ENCODE measurements around the gene ALDH3A2. TPM values are rescaled to one million over a fixed set of nuclear protein-coding genes. Genes with fewer than 3 reads are reported as not detected.
"Not testable (repeated sequence)": the region's sequence is repeated elsewhere in the genome, so short reads cannot be mapped to it uniquely, and the experiment has no call there.

The ALDH3A2 gene
- total RNA-seq, 2 experiments from 2014 or later, result 22.0 to 26.0 TPM

GRCh38 chr17:19660219-19660870 is 11.8 kb downstream of the ALDH3A2 start:
- no peak overlapping the region for H3K4me3 Mint-ChIP-seq
- no peaks in the 10 kb centered on the region for H3K4me1 Mint-ChIP-seq
- DNase-seq, result no peak
- H3K27me3 Mint-ChIP-seq, result no peaks in the 10 kb centered on the region
- no peaks in the 10 kb centered on the region for H3K9me3 Mint-ChIP-seq
- no peak overlapping the region for H3K27ac Mint-ChIP-seq
- peaks cover 8% of the 10 kb centered on the region for H3K36me3 Mint-ChIP-seq

DNA sequence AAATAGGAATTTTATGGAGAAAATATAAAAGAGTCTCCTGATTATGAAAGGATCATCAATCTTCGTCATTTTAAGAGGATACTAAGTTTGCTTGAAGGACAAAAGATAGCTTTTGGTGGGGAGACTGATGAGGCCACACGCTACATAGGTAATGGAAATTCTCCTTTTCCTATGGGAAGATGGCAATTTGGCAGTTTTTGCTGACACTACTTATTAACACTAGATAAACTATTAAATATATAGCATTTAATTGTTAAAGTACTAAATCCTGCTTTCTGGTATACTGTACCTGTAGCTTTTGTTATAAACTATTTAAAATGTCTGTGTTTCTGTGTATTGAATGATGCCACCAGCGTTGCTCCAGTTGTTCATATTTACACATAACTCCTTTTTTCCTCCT is 12.6 kb downstream of the ALDH3A2 start:
- DNase-seq, result no peak
- no peak overlapping the region for H3K27ac Mint-ChIP-seq
- peaks cover 5% of the 10 kb centered on the region for H3K36me3 Mint-ChIP-seq

GRCh38 chr17:19663097-19663496 is 14.5 kb downstream of the ALDH3A2 start:
- no peak for DNase-seq
- no peaks in the 10 kb centered on the region for H3K9me3 Mint-ChIP-seq
- H3K4me3 Mint-ChIP-seq, result no peak overlapping the region
- peaks cover 3% of the 10 kb centered on the region for H3K36me3 Mint-ChIP-seq
- no peaks in the 10 kb centered on the region for H3K27me3 Mint-ChIP-seq
- H3K27ac Mint-ChIP-seq, result no peak overlapping the region
- H3K4me1 Mint-ChIP-seq, result no peaks in the 10 kb centered on the region

More for the DNA sequence above, 12.6 kb downstream of the ALDH3A2 start:
- Mint-ChIP-seq H3K4me3 (no peak overlapping the region), H3K9me3 (no peaks in the 10 kb centered on the region), H3K27me3 (no peaks in the 10 kb centered on the region), H3K4me1 (no peaks in the 10 kb centered on the region)

DNA sequence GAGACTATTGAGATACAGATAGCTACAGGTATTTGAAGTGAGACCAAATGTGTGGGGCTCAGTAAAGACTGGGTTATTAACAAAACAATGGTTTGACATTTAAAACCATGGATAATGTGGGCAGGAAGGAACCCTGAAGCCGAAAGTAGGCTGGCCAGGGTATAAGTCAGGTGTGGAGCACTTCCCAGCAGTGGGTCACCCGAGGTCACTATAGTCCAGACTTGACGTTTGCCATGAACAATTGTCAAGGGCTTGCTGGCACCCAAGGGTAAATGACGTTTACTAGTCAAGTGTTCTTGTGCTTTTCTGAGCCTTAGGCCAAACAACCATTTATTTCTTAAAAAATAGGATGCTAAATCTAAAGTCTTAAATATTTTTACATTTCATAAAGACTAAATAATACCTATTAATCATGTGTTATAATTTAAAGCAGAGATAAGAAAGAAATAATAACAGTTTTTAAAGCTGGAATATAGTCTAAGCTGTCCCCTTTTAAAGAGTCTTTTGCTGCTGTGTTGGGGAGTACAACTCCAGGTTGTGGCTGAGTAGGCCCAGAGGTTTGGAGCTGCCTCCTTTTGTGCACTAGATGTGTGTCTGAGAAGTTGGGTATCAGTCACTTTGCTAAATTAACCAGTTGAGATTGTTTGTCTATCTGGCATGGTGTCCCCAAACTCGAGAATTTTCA is 15.7 kb downstream of the ALDH3A2 start:
- no peaks in the 10 kb centered on the region for H3K27me3 Mint-ChIP-seq
- peaks cover 3% of the 10 kb centered on the region for H3K36me3 Mint-ChIP-seq
- H3K4me1 Mint-ChIP-seq, result no peaks in the 10 kb centered on the region
- DNase-seq, result no peak
- no peak overlapping the region for H3K4me3 Mint-ChIP-seq
- no peaks in the 10 kb centered on the region for H3K9me3 Mint-ChIP-seq
- no peak overlapping the region for H3K27ac Mint-ChIP-seq

DNA sequence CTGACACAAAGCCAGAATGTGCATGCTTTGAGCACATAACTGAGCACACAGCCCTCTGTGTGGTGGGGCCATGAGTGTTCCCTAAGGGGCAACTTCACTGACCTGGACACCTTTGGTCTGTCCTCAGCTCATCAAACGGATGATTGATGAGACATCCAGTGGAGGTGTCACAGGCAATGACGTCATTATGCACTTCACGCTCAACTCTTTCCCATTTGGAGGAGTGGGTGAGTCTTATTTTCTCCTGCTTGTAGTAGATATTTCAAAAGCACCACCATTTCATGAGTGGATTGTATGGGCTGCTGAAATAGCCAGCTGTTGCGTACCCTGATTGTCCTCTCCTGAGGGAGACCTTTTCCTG is 16.2 kb downstream of the ALDH3A2 start:
- no peak for DNase-seq
- H3K36me3 Mint-ChIP-seq, result peaks cover 5% of the 10 kb centered on the region
- H3K4me3 Mint-ChIP-seq, result no peak overlapping the region
- no peaks in the 10 kb centered on the region for H3K4me1 Mint-ChIP-seq
- H3K27me3 Mint-ChIP-seq, result no peaks in the 10 kb centered on the region
- no peaks in the 10 kb centered on the region for H3K9me3 Mint-ChIP-seq
- no peak overlapping the region for H3K27ac Mint-ChIP-seq

DNA sequence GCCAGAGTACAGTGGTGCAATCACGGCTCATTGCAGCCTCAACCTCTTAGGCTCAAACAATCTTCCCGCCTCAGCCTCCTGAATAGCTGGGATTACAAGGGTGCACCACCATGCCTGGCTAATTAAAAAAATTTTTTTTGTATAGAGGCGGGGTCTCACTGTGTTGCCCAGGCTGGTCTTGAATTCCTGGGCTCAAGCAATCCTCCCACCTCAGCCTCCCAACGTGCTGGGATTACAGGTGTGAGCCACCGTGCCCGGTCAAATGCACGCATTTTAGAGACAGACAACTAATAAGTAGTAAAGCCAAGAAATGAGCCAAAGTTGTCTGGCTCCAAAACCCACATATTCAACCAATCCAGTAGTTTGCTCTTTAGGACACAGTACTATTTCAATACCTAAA is 21.1 kb downstream of the ALDH3A2 start:
- H3K27ac Mint-ChIP-seq, H3K36me3 Mint-ChIP-seq, H3K9me3 Mint-ChIP-seq, H3K27me3 Mint-ChIP-seq, H3K4me3 Mint-ChIP-seq, H3K4me1 Mint-ChIP-seq, DNase-seq: not testable (repeated sequence)

DNA sequence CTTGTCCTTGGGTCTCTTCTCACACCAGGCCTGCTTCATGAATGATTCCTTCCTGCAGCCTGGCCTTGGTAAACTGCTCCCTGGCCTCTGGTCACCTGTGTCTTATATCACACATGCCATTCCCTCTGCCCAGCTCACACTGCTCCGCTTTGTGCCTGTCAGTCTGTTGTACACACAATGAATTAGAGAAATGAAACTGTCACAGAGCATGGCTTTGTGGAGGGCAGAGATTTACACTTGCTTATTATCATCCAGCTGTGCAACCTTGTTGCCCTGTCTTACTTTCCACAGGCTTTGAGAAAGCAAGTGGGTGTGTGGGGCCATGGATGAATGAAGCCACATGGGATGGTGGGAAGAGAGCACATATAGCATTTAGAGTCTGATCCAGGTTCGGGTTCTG is 22.4 kb downstream of the ALDH3A2 start:
- no peaks in the 10 kb centered on the region for H3K4me1 Mint-ChIP-seq
- no peaks in the 10 kb centered on the region for H3K9me3 Mint-ChIP-seq
- H3K27me3 Mint-ChIP-seq, result no peaks in the 10 kb centered on the region
- peak overlapping the region; percentile 48 for H3K27ac Mint-ChIP-seq
- no peak overlapping the region for H3K4me3 Mint-ChIP-seq
- H3K36me3 Mint-ChIP-seq, result peaks cover 7% of the 10 kb centered on the region
- no peak for DNase-seq

DNA sequence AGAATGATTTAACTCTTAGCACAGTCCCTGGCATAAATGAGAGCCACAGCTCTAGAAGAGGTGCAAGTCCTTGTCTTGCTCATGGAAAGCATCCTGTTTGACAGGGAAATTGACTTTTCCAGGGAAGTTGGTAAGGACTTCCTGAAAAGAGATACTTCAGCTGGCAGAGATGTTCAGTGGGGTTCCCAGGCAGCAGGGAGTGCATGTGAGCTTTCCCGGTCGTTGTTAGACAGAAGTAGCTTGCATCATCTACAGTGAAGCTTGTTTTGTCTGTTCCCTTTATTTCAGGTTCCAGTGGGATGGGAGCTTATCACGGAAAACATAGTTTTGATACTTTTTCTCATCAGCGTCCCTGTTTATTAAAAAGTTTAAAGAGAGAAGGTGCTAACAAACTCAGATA is 22.9 kb downstream of the ALDH3A2 start:
- no peaks in the 10 kb centered on the region for H3K27me3 Mint-ChIP-seq
- H3K4me3 Mint-ChIP-seq, result no peak overlapping the region
- H3K27ac Mint-ChIP-seq, result no peak overlapping the region
- DNase-seq, result no peak
- no peaks in the 10 kb centered on the region for H3K4me1 Mint-ChIP-seq
- peaks cover 9% of the 10 kb centered on the region for H3K36me3 Mint-ChIP-seq
- H3K9me3 Mint-ChIP-seq, result no peaks in the 10 kb centered on the region

DNA sequence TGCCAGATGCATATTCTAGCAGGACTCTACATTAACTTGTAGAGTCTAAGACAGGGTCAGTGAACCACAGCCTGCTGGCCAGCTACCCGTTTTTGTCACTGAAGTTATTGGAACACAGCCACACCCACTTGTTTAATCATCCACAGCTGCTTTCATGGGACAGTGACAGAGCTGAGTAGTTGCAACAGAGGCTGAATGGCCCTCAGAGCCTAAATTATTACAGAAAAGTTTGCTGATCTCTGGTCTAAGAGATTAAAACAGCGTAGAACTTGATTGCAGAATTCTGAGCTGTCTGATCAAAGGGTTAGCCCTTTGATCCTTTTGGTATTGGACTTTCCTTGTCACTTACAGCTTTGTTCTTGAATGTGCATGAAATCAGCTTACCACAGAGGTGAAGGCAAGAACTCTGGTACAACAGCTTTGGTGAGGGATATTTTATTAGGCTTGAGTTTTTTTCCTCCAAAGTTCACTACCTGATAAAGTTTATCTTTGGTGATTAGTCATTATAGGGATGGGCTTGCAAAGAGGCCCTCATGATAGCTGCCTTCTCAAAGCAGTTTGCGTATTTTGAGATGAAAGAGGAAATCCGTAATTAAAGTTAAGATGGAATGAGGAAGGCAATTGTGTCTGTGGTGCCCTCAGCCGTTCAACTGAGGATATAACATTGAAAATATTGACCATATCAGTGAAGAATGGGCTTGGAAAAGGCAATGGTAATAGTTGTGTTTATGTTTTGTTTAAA is 23.6 kb downstream of the ALDH3A2 start:
- H3K4me3 Mint-ChIP-seq, result no peak overlapping the region
- H3K27me3 Mint-ChIP-seq, result no peaks in the 10 kb centered on the region
- H3K27ac Mint-ChIP-seq, result no peak overlapping the region
- H3K36me3 Mint-ChIP-seq, result peaks cover 9% of the 10 kb centered on the region
- H3K4me1 Mint-ChIP-seq, result no peaks in the 10 kb centered on the region
- H3K9me3 Mint-ChIP-seq, result no peaks in the 10 kb centered on the region
- DNase-seq, result no peak

- Mint-ChIP-seq H3K4me3 (no peak overlapping the region), H3K9me3 (no peaks in the 10 kb centered on the region), H3K27ac (no peak overlapping the region), H3K4me1 (no peaks in the 10 kb centered on the region), H3K27me3 (no peaks in the 10 kb centered on the region), H3K36me3 (peaks cover 9% of the 10 kb centered on the region)
- DNase-seq, result no peak
These were observed 25.1 kb downstream of the ALDH3A2 start for GRCh38 chr17:19673623-19674022.

DNA sequence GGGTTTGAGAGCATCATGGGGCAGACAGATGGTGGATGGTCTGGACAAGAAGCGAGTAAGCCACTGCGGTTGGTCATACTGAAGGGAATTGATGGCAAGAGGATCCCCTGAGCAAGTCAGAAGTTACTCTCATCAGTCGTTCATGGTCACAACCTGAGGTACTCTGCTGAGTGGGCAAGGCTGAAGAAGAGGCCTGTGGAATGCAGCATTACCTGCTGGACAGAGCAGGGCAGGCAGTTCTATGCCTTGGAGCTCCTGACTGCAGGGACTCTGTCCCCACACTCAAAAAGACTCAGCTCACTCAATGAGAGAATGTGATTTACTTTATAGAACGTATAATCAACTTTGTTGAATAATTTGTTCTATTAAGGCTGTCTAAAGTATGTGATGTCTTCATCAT is 28.3 kb downstream of the ALDH3A2 start:
- Mint-ChIP-seq H3K4me3 (no peak overlapping the region), H3K36me3 (peaks cover 4% of the 10 kb centered on the region), H3K9me3 (no peaks in the 10 kb centered on the region), H3K27me3 (no peaks in the 10 kb centered on the region), H3K27ac (no peak overlapping the region), H3K4me1 (no peaks in the 10 kb centered on the region)
- no peak for DNase-seq

DNA sequence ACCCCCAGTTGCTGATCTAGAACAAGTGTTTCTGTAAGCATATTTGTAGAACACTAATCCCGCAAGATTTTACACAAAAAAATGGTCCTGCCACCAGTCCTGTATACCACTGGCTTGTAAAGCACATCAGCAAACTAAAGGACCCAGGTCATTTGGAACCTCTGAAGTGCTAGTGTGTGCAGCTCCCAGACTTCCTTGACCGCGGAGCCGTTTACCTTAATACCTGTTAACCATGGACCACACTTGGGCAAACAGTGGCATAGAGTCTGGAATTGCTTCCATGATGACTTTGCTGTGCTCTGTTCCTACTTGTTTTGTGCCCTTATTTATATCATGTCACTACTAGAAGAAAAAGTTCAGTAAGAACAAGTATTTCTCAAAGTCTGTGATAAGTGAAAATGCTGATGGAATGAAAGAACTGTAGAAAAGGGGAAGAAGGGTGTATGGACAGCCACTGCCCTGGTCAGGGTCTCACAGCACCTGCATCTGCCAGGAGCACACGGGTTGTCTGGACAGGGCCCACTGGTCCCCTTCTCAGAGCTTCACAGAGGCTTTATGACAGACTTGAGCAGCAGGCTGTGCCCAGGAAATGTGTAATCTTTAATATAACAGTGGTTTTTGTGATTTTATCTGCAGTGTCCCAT is 29.3 kb downstream of the ALDH3A2 start:
- H3K4me3 Mint-ChIP-seq, result no peak overlapping the region
- DNase-seq, result no peak
- no peaks in the 10 kb centered on the region for H3K4me1 Mint-ChIP-seq
- H3K27me3 Mint-ChIP-seq, result no peaks in the 10 kb centered on the region
- H3K27ac Mint-ChIP-seq, result no peak overlapping the region
- H3K9me3 Mint-ChIP-seq, result no peaks in the 10 kb centered on the region
- H3K36me3 Mint-ChIP-seq, result peaks cover 4% of the 10 kb centered on the region

DNA sequence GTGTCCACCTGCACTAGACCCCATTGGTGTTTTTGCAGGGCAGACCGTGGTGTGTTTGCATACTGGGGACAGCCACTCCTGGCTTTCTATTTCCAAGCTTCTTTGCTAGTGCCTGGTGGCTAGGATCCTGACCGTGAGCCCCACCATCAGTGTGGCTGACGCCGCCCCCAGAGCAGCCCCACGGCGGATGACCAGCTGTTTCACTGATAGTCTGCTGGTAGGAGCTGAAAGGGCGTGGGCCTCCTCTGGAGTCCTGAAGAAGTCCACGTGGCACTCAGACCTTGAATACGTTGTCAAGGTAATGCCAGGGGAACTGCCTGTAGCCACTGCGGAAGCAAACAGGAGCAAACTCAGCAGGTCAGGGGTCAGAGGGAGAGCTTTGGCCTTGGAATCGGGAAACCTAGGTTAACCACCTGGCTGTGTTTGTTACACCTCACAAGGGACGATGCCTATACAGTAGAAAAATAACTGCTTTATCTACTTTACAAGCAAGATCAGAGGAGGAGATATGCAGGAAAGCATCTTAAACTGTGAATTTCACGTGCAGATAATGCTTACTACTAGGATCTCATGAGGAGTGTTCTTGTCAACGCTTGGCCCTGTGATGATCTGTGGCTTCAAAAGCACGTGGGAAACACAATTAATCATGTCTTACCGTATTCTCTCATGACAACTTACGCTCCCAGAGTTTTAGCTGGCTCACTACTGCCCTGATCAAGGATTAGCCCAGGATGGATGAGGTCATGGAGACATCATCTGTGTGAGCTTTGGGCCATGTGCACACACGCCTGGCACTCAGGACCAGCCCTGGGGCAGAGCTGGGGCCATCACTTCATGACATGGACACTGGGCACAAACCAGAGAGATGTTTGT is 30.3 kb downstream of the ALDH3A2 start:
- H3K4me1 Mint-ChIP-seq, result no peaks in the 10 kb centered on the region
- no peaks in the 10 kb centered on the region for H3K9me3 Mint-ChIP-seq
- H3K4me3 Mint-ChIP-seq, result no peak overlapping the region
- peaks cover 4% of the 10 kb centered on the region for H3K36me3 Mint-ChIP-seq
- H3K27me3 Mint-ChIP-seq, result no peaks in the 10 kb centered on the region
- no peak for DNase-seq
- H3K27ac Mint-ChIP-seq, result no peak overlapping the region

- no peak for DNase-seq
- no peak overlapping the region for H3K4me3 Mint-ChIP-seq
- H3K9me3 Mint-ChIP-seq, result no peaks in the 10 kb centered on the region
- H3K36me3 Mint-ChIP-seq, result no peaks in the 10 kb centered on the region
- H3K27ac Mint-ChIP-seq, result no peak overlapping the region
- H3K4me1 Mint-ChIP-seq, result no peaks in the 10 kb centered on the region
- H3K27me3 Mint-ChIP-seq, result no peaks in the 10 kb centered on the region
These were observed 34.6 kb downstream of the ALDH3A2 start for GRCh38 chr17:19683117-19683516.

Measured in activated naive CD8-positive, alpha-beta T cell treated with anti-CD3 and anti-CD28 coated beads for 36 hours (primary cell).